Endothelial cell (in vitro differentiated cells): ENCODE results near the gene DAAM1. TPM values are rescaled to one million over a fixed set of nuclear protein-coding genes. Genes with fewer than 3 reads are reported as not detected.

Source experiments
- DNase-seq: peaks from one replicate; pipeline ENCODE4 v3.0.0; 2021; ENCODE audit warnings: low spot score
- H3K27ac Mint-ChIP-seq: one replicate; pipeline ENCODE4 v1.8.0; 2021; ENCODE audit warnings: mixed read lengths, inconsistent platforms; ENCODE audit not compliant: unreplicated experiment
- H3K27me3 Mint-ChIP-seq: one replicate; pipeline ENCODE4 v1.8.0; 2021; ENCODE audit warnings: mild to moderate bottlenecking, moderate library complexity, mixed read lengths, inconsistent platforms; ENCODE audit not compliant: unreplicated experiment
- H3K36me3 Mint-ChIP-seq: one replicate; pipeline ENCODE4 v1.8.0; 2021; ENCODE audit warnings: mild to moderate bottlenecking, low read depth, mixed read lengths, inconsistent platforms; ENCODE audit not compliant: unreplicated experiment
- H3K4me1 Mint-ChIP-seq: one replicate; pipeline ENCODE4 v1.8.0; 2021; ENCODE audit warnings: mild to moderate bottlenecking, mixed read lengths, inconsistent platforms; ENCODE audit not compliant: unreplicated experiment
- H3K4me3 Mint-ChIP-seq: one replicate; pipeline ENCODE4 v1.8.0; 2021; ENCODE audit warnings: mild to moderate bottlenecking, mixed read lengths, inconsistent platforms; ENCODE audit not compliant: unreplicated experiment
- H3K9me3 Mint-ChIP-seq: one replicate; pipeline ENCODE4 v1.8.0; 2021; ENCODE audit warnings: mixed read lengths, inconsistent platforms; ENCODE audit not compliant: unreplicated experiment
- CTCF ChIP-seq: fragments of 200-600 bp; sonication (generic); IDR thresholded peaks from one replicate; pipeline ENCODE4 v1.5.0; 2021; ENCODE audit warnings: antibody characterized with exemption; ENCODE audit not compliant: unreplicated experiment
- total RNA-seq: library from RNA; stranded (reverse); fragmentation: NEBNext Ultra II Directional; extraction: Animal tissue kit (Norgen Biotek cat#: 25700); gene quantifications from one replicate; pipeline ENCODE4 v1.2.1, GENCODE V29; 2021; ENCODE audit not compliant: unreplicated experiment

The DAAM1 gene
- total RNA-seq, 1 donor from 2014 or later = 103 TPM

- H3K4me1 Mint-ChIP-seq = peaks cover 4% of the 10 kb centered on the region
- H3K27ac Mint-ChIP-seq = peak overlapping the region; percentile 7
- no peaks in the 10 kb centered on the region for H3K27me3 Mint-ChIP-seq
- no peaks in the 10 kb centered on the region for H3K9me3 Mint-ChIP-seq
- no peak for DNase-seq
- no peaks in the 10 kb centered on the region for H3K36me3 Mint-ChIP-seq
- H3K4me3 Mint-ChIP-seq = no peak overlapping the region
- no peak for TF ChIP-seq CTCF
These were observed 86.5 kb downstream of the DAAM1 start for GRCh38 chr14:59274991-59275391.

DNA sequence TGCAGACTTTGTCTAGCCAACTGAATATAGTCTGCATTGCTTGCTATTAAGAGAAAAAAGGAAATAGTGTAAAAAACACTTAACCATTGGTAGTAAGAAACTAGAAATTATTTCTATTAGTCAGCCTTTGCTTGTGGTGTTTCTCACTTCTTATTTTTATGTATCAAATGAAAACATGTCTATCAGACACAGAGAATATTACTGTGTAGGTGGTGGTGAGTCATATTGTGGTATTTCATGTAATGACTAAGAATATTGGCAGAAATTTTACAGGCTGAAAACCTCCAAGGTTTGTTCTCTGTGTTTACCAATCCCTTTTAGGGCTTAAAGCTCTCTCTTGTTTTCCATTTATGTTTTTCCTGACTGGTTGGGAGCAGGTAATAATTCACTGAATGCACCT, 87.2 kb downstream of the DAAM1 start:
- H3K4me1 Mint-ChIP-seq = peaks cover 4% of the 10 kb centered on the region
- H3K9me3 Mint-ChIP-seq = no peaks in the 10 kb centered on the region
- DNase-seq = no peak
- H3K27me3 Mint-ChIP-seq = no peaks in the 10 kb centered on the region
- TF ChIP-seq CTCF = no peak
- no peak overlapping the region for H3K4me3 Mint-ChIP-seq
- H3K27ac Mint-ChIP-seq = no peak overlapping the region
- no peaks in the 10 kb centered on the region for H3K36me3 Mint-ChIP-seq

DNA sequence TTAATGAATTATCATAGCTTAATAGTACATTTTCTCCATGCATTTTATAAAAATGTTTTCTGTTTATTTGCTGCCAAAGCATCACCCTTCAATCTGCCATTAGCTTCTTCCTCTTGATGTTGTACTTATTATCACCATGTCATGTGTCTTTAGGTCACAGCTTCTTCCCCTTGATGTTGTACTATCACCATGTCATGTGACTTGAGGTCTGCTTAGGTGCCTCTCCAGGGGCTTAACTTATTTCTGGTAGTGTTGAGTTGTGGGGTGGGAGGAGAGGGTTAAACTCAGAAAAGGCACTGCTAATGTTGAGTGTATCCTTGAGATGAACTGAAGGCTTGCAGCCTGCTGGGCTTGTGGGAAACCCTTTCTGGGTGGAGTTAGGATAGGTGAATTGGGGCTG, 87.8 kb downstream of the DAAM1 start:
- Mint-ChIP-seq H3K4me1 (peaks cover 7% of the 10 kb centered on the region), H3K27me3 (no peaks in the 10 kb centered on the region), H3K27ac (no peak overlapping the region), H3K36me3 (no peaks in the 10 kb centered on the region), H3K4me3 (no peak overlapping the region), H3K9me3 (no peaks in the 10 kb centered on the region)
- no peak for TF ChIP-seq CTCF
- DNase-seq = no peak

DNA sequence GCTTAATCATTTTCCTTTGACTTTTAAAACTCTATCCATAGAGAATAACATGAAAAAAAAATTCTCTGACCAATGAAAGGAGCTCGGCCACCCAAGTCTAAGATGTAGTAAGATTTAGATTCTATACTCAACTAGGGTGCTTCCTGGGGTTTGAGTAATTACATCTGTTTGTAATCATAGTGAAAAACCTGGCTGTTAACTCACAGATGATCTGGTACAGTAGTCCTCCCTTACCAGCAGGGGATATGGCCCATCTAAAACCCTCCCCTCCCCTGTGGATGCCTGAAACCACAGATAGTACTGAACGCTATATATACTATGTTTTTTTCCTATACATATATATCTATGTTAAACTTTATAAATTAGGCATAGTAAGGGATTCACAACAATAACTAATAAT, 89.2 kb downstream of the DAAM1 start:
- Mint-ChIP-seq H3K36me3 (no peaks in the 10 kb centered on the region), H3K4me1 (peaks cover 7% of the 10 kb centered on the region), H3K27me3 (no peaks in the 10 kb centered on the region), H3K4me3 (no peak overlapping the region), H3K9me3 (no peaks in the 10 kb centered on the region), H3K27ac (no peak overlapping the region)
- no peak for DNase-seq
- no peak for TF ChIP-seq CTCF

GRCh38 chr14:59278111-59278510, 89.6 kb downstream of the DAAM1 start:
- Mint-ChIP-seq H3K27ac (no peak overlapping the region), H3K9me3 (no peaks in the 10 kb centered on the region), H3K27me3 (no peaks in the 10 kb centered on the region), H3K4me1 (peaks cover 7% of the 10 kb centered on the region), H3K36me3 (no peaks in the 10 kb centered on the region), H3K4me3 (no peak overlapping the region)
- no peak for TF ChIP-seq CTCF
- DNase-seq = no peak
